Limb (tissue), 2 donors: ENCODE data around the gene SGCA.

Experiments used
- DNase-seq, 2 donors: peaks; one replicate each; pipeline ENCODE4 v3.0.0-alpha.2; 2016; ENCODE audit errors: extremely low spot score in 2 of 2

The SGCA gene

DNA sequence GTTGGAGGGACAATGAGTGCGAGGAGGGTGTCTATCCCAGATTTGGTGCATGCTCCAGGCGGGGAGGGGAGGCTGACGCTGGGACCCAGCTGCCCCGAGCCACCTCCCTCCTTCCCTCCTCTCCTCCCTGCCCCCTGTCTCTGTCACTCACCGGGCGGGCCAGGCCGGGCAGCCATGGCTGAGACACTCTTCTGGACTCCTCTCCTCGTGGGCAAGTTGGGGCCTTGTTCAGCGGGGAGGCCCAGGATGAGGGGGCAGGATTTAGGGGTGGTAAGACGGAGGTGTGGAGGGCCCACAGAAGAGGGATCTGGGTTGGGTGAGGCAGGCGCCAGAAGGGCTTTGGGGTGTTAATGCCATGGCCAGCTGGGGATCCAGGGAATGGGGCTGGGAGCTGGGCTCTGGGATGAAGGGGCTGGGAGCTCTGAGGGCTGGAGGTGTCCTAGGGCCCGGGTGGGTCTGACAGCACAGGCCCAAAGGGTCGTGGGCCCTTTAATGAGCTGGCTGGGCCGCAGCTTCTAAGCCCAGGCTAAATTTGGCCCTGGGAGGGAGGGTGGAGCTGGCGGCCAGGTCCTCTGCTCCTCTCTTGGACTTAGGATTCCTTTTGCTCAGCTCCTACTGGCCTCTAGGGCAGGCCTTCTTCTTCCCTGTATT, at the start of gene SGCA:
Gene SGCA (plus strand): TSS at position 139 of the 651 bp plus-strand sequence. CDS start 36 bp downstream, at position 175.
- no peak for DNase-seq

DNA sequence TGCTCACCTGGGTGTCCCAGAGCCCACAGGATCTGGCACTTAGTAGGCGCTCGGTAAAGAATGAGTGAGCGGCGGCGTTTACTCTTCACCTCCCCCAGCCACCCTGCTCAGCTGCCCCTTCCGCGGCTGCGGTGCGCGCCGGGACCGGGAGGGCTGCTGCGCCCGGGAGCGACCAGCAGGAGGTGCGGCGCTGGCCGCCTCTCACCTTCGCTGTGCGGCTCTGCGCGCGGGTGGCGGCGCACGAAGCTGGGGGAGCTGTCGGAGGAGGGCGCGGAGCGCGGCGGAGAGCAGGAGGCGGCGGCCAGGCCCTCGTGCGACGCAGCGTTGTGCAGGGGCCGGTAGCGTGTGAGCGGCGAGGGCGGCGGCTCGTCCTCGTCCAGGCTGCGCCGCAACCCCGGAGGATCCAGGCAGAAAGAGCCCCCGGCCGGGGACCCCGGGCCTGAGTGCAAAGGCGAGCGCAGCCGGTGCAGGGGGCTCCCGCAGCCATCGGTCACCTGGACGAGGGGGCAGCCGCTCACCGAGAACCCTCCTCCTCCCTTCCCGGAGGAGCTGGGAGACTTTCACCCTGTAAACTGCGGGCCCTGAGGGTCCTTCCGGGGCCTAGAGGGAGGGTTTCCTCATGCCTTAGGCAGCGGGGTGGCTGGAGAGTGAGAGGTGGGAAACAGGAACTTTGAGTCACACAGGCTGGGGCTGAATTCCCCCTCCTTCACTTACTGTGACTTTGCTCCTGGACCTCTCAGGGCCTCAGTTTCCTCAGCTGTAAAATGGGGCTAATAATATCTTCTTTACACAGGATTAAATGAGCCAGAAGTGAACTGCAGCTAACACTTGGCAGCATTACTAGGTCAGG, 48.4 kb upstream of the SGCA start:
- DNase-seq: peak; percentile 34 to 77

DNA sequence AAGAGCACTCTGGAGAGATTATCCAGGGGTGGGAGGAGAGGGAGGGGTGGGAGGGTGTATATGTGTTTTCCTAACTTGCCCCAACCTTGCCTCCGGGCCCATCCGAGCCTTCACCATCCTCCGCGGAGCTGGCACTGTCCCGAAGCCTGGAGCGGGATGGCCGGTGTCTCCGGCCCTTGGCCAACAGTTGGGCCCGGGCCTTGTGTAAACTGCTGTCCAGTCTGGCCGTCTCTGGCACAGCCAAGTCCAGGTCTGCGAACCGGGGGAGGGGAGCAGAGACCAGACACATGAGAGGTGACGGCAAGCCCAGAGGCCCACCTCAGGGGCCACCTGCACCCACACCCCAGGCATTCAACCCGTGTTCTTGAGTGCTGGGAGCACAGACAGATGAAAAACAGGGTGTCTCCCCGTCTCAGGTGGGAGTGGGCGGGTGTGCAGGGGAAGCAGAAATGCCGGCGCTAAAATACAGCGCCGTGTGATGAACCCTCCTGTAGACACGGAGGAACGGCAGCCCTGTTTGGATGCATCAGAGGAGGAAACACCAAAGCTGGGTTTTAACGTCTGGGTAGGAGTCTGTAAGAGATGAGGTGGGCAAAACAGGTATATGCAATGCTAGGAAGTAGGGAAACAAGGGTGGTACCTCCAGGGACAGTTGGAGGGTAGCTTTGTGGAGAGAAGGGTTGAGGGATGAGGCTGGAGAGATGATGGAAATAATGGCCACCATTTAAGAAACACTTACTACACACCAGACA, 47.6 kb upstream of the SGCA start:
- no peak for DNase-seq

DNA sequence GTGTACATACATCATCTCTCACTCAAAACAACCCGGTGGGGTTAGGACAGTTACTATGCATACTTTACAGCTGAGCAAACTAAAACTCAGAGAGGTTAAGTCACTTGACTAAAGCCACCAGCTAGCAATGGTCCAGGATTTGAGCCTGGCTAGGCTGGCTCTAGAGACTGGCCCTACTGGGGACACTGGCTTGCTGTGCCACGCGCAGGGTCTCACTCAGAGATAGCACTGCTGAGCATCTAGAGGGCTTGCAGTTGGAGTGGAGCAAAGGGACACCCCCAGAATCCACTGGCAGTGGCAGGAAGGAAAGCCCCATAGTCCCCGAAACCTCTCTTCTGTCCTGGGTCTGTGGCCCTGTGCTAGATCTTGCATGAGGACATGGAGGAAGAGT, 47.0 kb upstream of the SGCA start:
- no peak for DNase-seq

DNA sequence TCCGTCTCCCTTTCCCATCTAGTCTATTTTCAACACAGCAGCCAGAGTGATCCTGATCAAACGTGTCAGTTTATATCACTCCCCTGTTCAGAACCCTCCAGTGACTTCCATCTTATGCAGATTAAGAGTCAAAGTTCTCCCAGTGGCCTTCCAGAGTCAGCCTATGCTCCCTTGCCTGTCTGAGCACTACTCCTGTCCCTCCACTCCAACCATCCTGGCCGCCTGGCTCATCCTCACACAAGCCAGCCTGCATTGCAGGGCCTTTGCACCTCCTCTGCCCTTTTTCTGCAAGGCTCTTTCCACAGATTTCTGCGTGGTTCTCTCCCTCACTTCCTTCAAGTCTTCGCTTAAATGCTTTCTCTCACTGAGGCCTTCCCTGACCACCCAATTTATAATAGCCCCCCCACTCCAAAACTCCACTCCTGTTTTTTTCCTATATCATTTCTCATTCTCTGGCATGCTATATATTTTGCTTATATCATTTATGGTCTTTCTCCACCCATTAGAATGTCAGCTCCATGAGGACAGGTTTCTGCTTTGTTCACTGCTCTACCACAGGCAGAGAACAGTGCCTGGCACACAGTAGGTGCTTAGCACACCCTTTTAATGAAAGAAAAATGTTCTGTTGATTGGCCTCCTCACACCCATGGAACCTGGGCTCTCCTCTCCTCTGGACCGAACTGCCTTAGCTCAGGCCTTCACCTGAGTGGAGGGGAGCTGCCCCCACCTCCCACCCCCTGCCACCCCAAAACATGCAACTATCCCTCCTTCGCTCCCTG, 45.1 kb upstream of the SGCA start:
- no peak for DNase-seq

DNA sequence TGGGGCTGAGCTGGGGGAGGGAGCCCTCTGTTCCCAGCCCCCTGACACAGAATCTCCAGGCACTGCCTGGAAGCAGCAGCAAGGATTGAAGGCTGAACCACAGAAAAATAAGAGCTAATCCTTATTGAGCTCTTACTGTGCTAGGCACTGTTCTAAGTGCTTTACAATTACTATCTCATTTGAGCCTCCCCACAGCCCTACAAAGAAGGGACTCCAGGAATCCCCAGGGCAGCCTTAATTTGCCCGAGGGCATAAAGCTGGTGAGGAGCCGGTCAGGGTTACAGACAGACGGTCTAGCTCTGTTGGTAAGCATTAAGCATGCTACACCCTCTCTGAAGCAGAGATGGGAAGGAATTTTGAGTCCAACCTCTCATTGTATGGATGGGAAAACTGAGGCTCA, 42.9 kb upstream of the SGCA start:
- DNase-seq: no peak

DNA sequence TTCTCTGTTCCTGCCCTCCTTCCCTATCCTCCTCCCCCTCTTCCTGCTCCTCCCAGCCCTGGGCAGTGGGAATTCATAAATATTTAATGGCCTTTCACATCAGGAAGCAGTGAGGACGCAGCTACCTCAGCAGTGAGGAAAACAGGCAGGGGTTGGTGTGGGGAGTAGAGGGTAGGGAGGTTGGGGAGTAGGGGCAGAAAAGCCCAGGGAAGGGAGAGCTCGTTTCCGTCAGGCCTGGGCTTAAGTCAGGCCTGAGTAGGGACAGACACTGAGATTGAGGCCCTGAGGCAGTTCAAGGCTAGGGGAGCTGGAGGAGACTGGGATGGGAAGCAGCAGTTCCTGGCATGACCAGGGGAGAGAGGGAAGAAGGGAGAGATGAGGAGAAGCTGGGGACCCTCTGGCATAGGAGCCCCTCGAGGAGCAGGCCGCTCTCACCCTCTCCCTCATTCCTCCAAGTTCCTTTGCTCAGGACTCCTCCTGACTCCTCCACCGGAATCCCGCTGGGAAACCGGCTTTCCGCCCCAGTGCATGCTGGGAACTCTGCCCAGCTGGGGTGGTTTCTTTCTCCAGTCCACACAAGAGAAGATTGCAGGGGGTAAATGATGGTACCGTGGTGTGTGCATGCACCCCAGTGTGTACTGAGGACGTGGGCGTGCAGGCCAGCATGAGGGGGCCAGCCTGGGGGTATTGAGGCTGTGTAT, 42.0 kb upstream of the SGCA start:
- no peak for DNase-seq

DNA sequence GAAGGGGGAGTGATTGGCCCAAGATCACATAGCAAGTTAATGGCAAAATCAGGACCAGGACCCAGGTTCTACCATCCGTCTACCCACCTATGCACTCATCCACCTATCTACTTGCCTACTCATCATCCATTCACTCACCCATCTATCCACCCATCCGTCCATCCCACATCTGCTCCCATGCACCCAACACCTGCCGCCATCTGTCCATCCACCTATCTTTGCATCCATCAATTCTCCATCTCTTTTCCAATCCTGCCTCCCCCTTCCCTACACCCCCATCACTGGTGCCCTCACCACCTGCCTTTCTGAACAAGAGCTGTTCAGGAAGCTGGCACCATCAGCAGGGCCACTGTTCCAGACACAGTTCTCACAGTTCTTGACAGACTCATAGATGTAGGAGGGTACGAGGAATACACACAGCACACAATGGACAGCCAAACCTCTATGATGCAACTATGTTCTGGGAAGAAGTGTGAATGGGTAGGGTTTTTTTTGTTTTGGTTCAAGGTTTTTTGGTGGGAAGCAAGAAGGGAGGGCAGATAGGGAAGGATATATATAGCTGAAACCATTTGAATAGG, 40.3 kb upstream of the SGCA start:
- DNase-seq: no peak

DNA sequence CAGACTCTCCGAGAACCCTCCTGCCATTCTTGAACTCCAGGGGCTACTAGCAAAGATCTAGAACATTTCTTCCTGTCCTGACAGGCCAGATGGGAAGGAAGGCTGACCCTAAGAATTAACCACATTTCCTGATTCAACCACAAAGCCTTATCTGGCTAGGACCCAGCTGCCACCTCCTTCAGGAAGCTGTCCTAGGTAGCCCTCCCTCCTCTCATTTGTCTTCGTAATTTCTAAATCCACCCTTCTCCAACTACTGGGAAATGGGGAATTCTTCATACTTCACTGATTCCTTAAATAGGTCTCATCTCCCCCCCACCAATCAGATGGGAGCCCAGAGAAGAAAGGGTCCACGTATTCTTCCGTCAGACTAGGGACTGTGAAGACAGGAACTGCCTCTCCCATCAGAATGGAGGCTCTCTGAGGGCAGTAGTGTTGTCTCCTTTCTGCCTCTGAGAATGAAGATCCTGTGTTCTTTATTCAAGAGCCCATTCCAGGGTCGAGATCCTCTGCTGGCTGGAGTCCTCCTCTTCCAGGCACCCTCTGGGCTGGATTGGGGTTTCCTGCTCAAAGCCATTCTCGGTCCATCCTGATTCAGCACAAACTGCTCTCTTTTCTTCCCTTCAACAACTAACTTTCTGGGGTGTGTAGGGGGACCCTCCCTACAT, 38.0 kb upstream of the SGCA start:
- DNase-seq: no peak

DNA sequence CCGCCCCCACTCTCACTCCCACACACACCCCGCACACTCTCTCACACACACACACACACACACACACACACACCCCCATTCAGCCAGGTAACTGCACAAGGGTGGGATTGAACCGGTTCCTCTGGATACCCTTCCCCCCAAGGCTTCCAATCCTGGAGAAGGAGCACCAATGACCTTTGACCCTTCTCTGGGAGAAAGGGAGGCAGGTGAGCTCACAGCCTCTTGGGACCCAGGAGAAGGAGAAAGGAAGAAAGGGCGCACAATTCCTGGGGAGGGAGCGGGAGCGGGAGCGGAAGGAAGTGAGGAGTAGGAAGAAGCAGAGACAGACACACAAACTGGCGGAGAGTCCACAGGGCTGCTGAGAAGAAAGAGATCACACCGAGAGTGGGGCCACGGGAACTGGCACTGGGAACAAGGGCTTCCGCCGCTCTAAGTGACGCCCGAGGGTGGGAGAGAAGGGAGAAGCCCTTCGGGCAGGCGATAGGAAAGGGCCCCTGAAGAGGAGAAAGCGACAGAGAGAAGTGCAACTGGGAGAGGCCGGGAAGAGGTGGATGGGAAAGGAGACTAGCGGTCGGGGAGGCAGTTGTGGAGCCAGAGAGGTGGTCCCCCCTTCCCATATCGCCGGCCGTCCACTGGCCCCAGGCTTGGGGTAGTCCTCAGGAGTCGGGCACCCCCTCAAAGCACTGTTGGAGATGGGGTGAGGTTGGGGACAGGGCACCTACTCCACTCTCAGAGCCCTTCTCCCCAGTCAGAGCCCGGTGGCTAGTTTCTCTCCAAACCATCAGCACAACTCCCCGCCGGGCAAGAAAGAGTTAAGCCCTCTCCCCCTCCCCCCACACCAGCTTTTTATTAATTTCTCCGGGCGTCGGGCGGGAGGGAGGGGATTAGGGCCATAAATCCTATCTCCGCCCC, 37.1 kb upstream of the SGCA start:
- DNase-seq: peak in 1 of 2 donors; percentile 85

DNA sequence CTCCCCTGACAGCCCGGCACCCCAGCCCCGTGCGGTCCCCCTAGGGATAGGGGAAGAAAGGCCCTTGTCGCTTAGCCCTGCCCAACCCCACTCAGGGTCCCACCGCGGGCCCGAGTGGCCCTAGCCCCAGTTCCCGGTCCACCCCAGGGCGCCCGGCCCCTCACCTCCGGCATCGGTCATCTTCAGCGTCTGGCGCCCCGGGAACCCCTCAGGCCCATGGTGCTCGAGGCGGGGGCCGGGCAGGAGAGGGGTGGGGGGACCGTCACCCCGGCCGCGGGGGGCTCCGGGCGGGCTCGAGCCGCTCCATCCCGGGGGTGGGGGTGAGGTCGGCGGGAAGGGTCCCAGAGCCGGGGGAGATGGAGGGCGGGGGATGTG, 36.5 kb upstream of the SGCA start:
- DNase-seq: no peak

DNA sequence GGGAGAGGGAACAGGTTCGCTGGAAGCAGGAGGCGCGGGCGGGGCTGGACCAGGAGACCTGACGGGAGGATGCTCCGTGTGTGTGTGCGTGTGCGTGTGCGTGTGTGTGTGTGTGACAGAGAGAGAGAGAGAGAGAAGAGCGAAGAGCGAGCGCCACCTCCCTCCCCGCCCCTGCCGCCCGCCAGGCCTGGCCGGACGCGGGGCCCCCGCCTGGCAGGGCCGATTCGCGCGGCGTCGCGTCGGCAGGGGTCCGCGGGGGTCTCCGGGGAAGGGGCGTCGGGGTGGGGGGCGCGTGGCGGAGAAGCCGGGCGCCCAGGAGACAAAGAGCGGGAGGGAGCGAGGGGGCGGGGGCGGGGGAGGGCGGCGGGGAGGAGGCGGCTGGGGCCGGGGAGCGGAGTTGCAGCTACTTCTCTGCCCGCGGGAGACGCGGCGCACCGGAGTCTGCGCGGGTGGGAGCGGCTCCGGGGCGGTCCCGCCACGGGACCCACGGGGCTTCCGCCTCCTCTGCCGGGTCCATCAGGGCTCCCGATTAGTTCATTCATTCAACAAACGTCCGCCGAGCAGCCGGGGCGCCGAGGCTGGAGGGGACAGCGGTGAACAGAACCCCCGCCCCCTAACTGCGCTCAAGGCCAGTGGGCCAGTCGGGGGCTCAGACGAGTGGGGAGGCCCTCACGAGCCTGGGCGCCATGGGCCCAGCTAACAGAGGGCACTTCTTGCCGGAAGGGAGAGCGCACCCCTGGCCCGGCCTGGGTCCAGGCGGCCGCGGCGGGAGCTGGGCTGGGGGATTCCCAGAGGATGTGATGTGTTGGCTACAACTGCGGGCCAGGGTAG, 35.9 kb upstream of the SGCA start, which contains the start of gene SAMD14:
Gene SAMD14 (minus strand): TSS at position 433 of the 831 bp plus-strand sequence. CDS start 5,201 bp downstream, outside the sequence.
- DNase-seq: peak in 1 of 2 donors; percentile 85

DNA sequence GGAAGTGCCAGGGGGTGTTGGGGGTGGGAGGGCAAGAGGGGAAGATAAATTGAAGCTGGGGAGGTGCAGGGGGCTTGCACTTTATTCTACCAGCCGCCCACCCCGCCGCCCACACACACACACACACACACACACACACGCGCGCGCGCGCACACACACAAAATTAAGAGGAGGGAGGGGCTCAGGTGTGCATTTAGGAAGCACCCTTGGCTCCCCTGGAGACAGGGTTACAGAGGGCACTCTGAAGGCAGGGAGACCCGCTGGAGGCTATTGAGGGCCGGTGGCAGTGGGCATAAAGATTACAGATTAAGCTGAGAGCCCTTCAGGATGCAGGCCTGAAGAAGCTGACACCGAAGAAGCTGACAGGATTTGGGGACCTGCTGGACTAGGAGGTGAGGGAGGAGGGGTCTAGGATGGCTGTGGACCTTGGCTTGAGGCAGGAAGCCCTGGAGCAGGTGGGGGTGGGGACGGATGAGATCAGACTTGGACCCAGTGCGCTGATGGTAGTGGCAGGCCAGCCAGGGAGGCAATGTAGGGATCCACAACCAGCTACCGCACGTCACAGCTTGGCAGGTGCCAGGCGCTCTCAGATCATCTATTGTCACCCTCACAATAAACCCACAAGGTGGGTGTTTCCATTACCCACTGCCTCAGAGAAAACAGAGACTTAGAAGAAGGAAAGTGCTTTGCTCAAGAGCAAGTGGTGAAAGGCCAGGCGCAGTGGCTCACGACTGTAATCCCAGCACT, 35.1 kb upstream of the SGCA start:
- DNase-seq: no peak

DNA sequence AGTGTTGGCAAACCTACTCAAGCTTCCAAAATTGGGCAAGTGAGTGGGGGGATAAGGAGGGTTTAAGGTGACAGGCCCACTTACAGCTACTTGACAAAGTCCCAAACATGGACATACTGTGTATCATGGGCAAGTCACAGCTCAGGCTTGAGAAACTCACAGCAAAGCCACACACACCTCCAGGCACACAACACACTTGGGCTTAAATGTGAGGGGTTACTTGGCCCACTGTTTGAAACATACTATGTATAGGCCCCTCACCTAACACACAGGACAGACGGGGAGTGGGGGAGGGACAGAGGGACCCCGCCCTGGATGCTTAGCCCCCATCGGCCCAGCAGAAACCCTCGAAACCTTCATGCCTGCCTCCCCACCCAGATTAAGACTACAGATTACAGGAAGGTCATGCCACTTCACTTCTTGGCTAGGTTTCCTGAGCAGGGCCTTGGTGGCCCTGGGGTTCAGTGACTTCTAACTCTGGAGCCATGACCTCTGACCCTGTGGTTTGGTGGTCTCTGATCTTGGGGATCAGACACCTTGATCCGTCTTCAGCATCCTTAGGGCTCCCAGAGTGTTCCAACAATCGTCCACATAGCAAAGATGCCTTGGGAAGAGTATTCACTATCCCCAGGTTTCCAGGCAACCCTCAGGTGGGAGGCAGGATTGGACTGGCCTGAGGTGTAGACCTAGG, 33.6 kb upstream of the SGCA start:
- no peak for DNase-seq

DNA sequence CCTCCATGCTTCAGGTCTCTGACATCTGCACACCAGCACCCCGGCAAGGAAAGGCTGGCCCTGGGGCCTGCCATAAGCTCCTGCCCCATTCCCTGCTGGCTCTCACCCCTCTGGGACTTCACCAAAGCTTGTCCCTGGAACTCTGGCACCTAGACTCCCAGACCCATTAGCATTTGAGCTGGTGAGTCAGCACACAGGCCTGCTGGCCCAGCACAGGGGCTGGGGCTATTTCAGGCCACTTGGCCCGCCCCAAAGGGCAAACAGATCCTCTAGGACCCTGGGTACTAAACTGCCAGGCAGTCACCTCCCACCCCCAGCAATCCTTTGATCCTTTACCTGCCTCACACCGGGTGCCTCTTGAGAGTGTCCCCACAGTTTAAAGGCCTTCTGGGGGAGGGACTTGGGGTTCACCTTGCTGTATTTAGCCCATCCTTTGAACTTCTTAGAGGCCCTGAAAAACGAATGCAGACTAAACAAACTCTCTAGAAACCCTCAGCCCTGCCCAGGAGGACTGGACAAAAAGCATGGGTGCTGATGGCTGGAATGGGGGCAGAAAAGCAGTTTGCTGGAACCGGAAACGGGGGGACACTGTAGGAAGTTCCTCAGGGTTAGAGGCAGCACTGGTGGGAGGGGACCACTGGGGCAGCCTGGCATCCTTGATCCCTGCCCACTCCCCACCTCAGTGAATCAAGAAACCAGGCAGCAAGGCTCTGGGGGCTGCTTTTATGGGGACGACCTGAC, 32.6 kb upstream of the SGCA start:
- DNase-seq: no peak

DNA sequence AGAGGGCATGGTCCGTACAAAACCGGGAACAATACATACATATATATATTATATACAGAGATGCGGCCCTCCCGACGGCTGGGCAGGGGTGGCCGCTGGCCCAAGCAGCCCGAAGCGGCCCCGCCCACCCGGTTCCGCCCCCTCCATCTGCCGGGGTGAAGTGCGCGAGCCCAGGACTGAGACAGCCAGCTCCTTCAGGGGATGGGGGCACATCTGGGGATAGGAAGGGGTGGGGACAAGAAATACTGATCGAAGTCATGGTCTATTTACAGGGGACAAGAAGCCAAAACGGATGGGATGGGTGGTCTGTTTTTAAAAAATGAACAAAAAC, 32.1 kb upstream of the SGCA start:
- no peak for DNase-seq
